Mononuclear cell (primary cell): Measurements from ENCODE around the gene ZNF697. TPM values are rescaled to one million over a fixed set of nuclear protein-coding genes. Genes with fewer than 3 reads are reported as not detected.
"Not testable (repeated sequence)": the region's sequence is repeated elsewhere in the genome, so short reads cannot be mapped to it uniquely, and the experiment has no call there.

Experiments
- H3K27me3 ChIP-seq: 2 replicates; pipeline ENCODE4 v1.6.0; 2011; ENCODE audit warnings: low read length, control low read depth; ENCODE audit not compliant: insufficient read depth
- H3K4me1 ChIP-seq: 2 replicates; pipeline ENCODE4 v1.5.1; 2011; ENCODE audit warnings: mild to moderate bottlenecking, low read length, control low read depth; ENCODE audit not compliant: insufficient read depth
- H3K4me3 ChIP-seq: 2 replicates; pipeline ENCODE4 v1.5.1; 2011; ENCODE audit warnings: mild to moderate bottlenecking, low read length, moderate library complexity
- H3K9me3 ChIP-seq: 2 replicates; pipeline ENCODE4 v1.5.1; 2011; ENCODE audit warnings: low read depth, mild to moderate bottlenecking, control low read depth, low read length
- total RNA-seq: library from RNA; depleted of rRNA; stranded (reverse); fragments of >200 nt; gene quantifications from one replicate; pipeline ENCODE4 v1.2.3, GENCODE V29; 2012

ZNF697 gene
- total RNA-seq, 1 donor: 4.1 TPM

- no peak overlapping the region for H3K4me3 ChIP-seq
- no peaks in the 10 kb centered on the region for H3K9me3 ChIP-seq
- H3K4me1 ChIP-seq: peaks cover 5% of the 10 kb centered on the region
- peaks cover 25% of the 10 kb centered on the region for H3K27me3 ChIP-seq
Measured at GRCh38 chr1:119631086-119631432, 17.0 kb downstream of the ZNF697 start.

DNA sequence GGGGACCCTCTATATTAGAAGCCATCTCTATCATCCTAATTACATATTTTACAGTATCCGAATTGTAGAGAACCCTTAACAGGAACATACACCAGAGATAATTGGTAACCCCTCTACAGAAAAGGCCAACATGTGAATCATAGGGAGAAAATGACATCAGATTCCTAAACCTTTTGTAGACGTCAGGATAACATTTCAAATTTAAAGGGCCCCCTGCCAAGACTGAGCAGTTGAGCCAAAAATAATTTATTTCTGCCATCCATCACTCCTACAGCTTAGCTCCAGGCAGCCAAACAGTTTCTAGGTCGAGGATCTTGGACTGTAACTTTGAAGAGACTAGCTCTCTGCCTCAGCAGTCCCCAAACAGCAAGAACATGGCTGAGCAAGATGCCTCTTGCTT is 21.2 kb downstream of the ZNF697 start:
- H3K4me3 ChIP-seq: no peak overlapping the region
- peaks cover 13% of the 10 kb centered on the region for H3K27me3 ChIP-seq
- no peaks in the 10 kb centered on the region for H3K9me3 ChIP-seq
- peaks cover 4% of the 10 kb centered on the region for H3K4me1 ChIP-seq

DNA sequence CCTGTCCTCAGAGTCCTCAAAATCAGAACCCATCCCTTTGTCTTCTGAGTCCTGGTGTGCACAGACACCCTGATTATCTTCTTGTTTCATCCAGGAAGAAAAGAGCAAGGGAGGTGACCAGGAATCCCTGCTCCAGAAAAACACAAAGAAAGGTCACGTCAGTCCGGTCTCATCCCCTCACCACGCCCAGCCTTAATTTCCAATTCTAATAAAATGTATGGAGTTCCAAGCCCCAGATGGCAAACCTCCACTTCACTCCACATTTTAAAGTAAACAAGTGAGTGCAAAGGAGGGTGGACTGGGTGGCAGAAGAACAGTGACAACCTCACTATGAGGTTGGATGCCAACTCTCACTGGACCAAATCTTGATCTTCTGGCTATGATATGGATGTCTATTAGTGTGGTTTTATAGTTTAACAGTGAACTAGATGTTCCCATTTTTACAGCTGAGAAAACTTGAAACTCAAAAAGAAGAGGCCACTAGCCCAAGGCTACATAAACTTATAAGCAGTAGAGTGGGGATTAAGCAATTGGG is 22.0 kb downstream of the ZNF697 start:
- no peaks in the 10 kb centered on the region for H3K4me1 ChIP-seq
- no peaks in the 10 kb centered on the region for H3K9me3 ChIP-seq
- peaks cover 6% of the 10 kb centered on the region for H3K27me3 ChIP-seq
- no peak overlapping the region for H3K4me3 ChIP-seq

DNA sequence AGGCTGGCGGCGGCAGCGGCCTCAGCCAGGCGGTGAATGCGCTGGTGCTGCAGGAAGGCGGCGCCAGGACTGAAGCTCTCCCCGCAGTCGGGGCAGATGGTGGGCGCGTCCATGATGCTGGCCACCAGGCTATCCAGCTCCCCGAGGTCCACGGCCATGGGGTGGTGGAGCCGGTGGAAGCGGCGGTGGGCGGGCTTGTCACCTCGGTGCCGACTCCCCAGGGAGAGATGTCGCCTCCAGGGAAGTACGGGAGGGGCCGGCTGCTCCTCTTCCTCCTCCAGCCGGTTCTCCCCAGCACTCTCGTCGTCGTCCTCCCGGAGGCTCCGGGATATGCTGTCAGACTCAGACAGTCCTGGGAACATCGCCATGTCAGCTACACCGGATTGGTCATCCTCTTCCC is 24.4 kb downstream of the ZNF697 start:
- no peaks in the 10 kb centered on the region for H3K9me3 ChIP-seq
- H3K27me3 ChIP-seq: no peaks in the 10 kb centered on the region
- H3K4me1 ChIP-seq: no peaks in the 10 kb centered on the region
- no peak overlapping the region for H3K4me3 ChIP-seq

DNA sequence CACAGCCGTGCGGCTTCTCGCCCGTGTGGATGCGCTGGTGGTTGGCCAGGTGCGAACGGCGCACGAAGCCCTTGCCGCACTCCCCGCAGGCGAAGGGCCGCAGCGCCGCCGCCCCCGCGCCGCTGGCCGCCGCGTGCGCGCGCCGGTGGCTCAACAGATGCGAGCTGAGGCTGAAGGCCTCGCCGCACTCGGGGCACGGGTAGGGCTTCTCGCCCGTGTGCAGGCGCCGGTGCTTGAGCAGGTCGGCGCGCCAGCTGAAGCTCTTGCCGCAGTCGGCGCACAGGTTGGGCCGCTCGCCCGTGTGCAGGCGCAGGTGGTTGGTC is 24.9 kb downstream of the ZNF697 start:
- H3K27me3 ChIP-seq: no peaks in the 10 kb centered on the region
- H3K9me3 ChIP-seq: no peaks in the 10 kb centered on the region
- H3K4me1 ChIP-seq: no peaks in the 10 kb centered on the region
- H3K4me3 ChIP-seq: no peak overlapping the region

DNA sequence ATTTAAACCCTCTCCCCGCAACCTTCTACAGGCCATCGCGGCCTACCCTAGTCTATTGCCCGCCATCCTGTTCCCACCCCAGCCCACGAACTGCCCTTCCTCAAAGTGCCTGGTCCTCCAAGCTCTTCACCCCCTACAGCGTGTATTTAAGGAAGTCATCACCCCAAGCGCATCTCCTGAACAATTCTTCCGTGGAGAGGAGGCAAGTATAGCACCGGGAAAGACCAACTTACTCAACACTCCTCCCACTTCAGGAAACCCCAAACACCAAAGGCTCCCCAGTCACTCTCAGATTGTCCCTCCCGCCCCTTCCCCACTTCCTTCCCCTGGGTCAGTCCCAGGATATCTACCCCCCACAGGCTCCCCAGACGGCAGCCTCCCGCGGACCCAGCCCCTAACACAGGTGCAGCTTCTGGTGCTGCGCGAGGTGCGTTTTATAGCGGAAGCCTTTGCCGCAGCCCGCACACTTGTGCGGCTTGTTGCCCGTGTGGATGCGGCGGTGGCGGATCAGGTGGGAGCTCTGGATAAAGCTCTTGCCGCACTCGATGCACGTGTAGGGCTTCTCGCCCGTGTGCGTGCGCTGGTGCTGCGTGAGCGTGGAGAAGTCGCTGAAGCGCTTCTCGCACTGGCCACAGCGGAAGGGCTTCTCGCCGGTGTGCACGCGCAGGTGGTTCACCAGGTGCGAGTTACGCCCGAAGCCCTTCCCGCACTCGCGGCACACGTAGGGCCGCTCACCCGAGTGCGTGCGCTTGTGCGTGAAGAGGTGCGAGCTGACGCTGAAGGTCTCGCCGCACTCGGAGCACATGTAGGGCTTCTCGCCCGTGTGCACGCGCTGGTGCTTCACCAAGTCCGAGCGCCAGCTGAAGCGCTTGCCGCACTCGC is 25.5 kb downstream of the ZNF697 start:
- Histone ChIP-seq H3K27me3 (no peaks in the 10 kb centered on the region), H3K9me3 (no peaks in the 10 kb centered on the region), H3K4me1 (no peaks in the 10 kb centered on the region), H3K4me3 (no peak overlapping the region)

DNA sequence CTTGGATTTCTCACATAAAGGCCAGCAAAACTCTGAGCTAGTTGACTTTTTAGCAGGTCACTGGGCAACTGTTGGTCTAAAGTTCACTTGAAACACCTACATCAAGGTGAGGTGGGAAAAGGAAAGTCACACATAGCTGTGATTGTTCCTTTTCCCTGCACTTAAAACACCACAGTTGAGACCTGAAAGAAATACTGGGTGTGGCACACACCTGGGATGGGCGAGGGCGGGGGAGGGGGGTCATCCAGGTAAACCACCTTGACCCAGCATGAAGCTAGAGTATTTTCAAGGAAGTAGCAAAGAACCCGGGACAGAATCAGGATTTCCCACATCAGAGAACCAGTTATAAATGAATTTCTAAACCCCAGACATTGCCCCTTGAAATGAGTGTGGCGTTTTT is 26.4 kb downstream of the ZNF697 start:
- Histone ChIP-seq H3K4me1 (no peaks in the 10 kb centered on the region), H3K4me3 (no peak overlapping the region), H3K9me3 (no peaks in the 10 kb centered on the region)

DNA sequence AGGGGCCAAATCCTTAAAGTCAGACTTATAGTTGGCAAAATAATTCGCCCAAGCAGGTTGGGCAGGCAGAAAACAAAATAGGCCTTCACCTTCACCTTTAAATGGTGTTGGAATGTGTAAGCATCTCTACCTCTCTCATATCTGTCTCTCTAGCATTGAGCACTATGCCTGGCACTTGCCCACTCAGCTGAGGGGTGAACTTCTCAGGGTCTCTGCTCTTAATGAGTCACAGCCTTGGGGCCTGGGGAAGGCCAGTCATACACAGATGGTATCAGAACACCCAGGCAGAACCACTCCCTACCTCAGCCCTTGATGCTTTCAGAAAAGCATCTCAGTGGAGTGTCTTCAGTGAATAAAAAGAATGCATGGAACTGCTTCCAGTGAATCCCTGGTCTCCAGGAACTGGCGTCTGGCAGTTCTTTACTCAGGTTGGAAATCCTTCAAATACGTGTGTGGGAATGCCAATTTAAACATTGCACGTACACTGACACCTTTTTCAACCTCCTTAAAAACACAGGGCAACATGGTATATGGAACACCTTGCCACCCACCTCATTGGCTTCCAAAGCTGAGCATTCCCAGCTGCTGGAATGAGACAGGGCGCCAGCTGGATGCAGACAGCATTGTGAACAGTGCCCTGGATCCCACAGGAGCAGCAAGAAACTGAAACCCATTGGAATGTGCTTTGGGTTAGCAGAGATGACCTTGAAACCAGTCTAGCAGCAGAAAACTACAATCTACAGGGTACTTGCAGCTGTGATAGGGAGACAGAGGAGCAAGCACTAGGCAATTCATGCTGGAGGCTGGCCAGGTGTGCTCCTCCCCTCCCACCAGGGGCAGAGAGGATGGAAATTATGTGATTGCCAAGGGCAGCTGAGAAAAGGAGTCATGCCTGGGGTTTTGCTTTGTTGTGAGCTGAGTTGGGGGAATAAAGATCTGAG is 30.0 kb downstream of the ZNF697 start:
- Histone ChIP-seq H3K4me1 (no peaks in the 10 kb centered on the region), H3K4me3 (no peak overlapping the region), H3K9me3 (no peaks in the 10 kb centered on the region), H3K27me3 (no peaks in the 10 kb centered on the region)

More for the DNA sequence above, 26.4 kb downstream of the ZNF697 start:
- no peaks in the 10 kb centered on the region for H3K27me3 ChIP-seq

DNA sequence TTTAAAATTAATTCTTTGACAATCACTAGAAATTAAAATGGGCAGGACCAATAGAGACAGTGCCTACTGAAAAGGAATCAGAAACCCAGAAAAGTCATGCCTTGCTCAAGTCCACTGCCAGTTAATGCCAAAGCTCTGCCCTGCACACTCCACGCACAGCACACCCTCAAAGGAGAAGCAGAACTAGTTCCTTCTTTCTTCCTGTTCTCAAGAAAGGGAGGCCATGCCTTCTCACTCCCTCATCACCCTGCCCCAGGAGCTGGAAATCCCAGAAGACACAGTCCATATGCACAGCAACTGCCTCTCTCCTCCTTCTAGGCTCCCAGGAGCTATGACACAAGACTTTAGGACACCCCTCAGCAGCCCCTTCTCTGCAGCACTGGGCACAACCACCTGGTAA is 31.3 kb downstream of the ZNF697 start:
- H3K27me3 ChIP-seq, H3K4me3 ChIP-seq, H3K4me1 ChIP-seq, H3K9me3 ChIP-seq: not testable (repeated sequence)

DNA sequence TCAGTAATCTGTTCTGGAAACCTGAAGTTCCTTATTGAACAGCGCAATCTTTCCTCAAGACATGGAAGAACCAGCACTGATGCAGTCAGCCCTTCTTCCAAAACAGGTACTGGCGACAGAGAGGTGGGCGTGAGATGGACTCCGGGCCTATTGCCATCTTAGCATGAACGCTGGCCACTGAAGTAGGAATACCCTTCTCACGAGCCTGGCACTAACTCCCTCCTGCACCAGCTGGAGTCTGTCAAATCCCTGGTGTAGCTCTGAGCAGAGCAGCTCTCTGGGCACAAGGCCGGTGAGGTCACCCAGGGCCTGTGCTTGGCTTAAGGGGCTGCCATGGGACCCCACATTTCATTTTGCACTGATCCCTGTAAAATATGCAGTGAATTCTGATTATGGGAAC is 33.0 kb downstream of the ZNF697 start:
- H3K4me1 ChIP-seq, H3K27me3 ChIP-seq, H3K4me3 ChIP-seq, H3K9me3 ChIP-seq: not testable (repeated sequence)

DNA sequence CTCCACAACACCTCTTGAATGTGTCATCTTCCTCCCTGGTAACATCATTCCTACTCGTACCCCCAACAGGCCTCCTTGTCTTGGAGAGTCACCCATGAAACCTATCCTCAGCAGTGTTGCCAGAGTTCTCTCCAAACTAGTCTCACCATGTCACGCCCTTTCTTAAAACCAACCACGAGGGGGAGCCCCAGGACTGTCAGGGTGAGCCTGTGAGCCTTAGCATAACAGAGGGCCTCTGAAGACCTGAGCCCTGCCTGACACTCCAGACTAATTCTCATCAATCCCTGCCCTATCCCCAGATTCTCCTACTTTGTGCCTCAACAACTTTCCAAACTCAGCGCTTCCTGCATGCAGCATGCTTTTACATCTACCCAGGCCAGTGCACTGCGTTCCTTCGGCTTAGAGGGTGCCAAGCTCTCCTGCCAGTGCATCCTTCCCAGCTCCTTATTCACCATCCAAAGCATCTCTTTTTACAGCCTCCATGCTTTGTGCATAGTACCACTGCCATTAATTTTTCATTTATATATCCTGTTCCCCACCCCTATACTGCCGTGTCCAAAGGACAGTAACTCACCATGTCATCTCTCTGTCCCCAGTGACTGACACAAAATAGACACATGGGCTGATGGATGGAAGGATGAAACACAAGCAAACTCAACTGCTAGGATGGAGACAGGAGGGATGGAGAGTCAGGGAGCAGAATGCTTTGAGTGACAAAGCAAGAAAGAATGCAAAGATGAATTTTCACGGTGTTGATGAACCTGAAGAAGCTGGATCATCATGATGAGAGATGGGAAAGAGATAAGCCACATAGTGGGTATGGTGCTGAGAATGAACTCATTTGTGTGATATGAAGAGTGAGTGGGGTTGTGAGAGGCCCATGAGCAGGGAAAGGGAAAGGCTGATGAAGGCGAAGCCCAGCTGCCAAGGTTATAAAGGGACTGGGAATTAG is 34.0 kb downstream of the ZNF697 start:
- Histone ChIP-seq H3K4me3 (no peak overlapping the region), H3K9me3 (no peaks in the 10 kb centered on the region), H3K27me3 (no peaks in the 10 kb centered on the region), H3K4me1 (no peaks in the 10 kb centered on the region)

- no peaks in the 10 kb centered on the region for H3K27me3 ChIP-seq
- H3K9me3 ChIP-seq: no peaks in the 10 kb centered on the region
Measured at GRCh38 chr1:119611701-119612113, 36.4 kb downstream of the ZNF697 start.

GRCh38 chr1:119608816-119609215 is 39.2 kb downstream of the ZNF697 start:
- not testable (repeated sequence) for H3K9me3 ChIP-seq, H3K27me3 ChIP-seq, H3K4me3 ChIP-seq
- peaks cover 28% of the 10 kb centered on the region for H3K4me1 ChIP-seq

More at GRCh38 chr1:119611701-119612113, 36.4 kb downstream of the ZNF697 start:
- Histone ChIP-seq H3K4me1 (peaks cover 7% of the 10 kb centered on the region), H3K4me3 (no peak overlapping the region)

DNA sequence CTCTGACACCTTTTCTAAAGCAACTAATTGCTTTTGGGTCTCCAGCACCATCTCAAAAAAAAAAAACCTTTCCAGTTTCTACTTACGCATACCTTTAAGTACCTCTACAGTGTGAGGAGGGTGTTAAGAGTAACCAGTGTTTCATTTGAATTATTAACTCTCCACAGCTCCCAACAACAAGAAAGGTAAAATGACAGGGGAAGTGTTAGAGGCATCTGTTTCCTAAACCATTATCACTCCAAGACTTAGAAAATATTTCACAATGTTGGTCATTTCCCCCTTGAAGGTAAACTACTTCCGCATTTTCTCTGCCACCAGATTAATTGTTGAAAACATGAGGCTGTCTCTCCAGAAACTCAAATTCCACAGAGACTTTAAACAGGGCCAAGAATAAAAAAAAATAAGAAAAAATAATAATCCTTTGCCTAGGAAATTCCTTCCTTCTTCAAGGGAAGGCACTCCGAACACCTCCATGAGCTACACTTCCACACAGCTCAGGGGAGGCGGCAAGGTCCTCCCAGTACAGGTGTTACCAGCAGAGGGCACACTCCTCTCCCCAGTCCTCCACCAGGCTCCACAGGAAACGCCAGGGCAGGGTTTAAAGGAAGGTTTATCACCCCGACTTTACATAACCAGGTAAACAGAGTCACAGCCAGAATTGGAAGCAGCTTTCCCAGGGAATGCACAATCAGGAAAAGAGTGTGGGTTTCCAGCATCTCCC is 40.8 kb downstream of the ZNF697 start:
- H3K4me1 ChIP-seq: peaks cover 44% of the 10 kb centered on the region

More for the DNA sequence above, 40.8 kb downstream of the ZNF697 start:
- not testable (repeated sequence) for H3K27me3 ChIP-seq, H3K9me3 ChIP-seq, H3K4me3 ChIP-seq
